ENCODE results near the gene PSMA3. TPM values are rescaled to one million over a fixed set of nuclear protein-coding genes. Genes with fewer than 3 reads are reported as not detected.

PSMA3 gene
- total RNA-seq, 6 donors from 2014 or later = 49.2 to 164 (median 153) TPM

DNA sequence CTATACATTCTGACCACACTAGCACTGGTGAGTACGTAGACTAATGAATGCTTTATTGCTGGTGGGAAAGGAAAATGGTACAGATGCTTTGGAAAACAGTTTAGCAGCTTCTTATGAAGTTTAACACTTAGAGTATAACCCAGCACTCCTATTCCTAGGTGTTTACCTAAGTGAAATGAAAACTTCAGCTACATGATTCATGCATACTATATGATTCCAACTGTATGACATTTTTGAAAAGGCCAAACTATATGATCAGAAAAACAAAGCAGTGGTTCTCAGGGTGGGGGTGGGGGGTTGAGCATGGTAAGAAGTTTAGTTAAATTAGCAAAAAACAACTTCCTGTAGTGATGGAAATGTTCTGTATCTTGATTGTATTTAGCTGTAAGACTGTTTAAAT, 31.6 kb downstream of the PSMA3 start:
- Histone ChIP-seq H3K4me3 (no peak overlapping the region), H3K27me3 (no peaks in the 10 kb centered on the region), H3K4me1 (peaks cover 29 to 48% (median 40%) of the 10 kb centered on the region in 4 donors), H3K27ac (no peak overlapping the region), H3K9me3 (no peaks in the 10 kb centered on the region), H3K36me3 (peaks cover 8 to 73% (median 26%) of the 10 kb centered on the region in 4 donors)
- 85 to 88% methylated on average over 1 of the region's 1 CpG for WGBS, 2 donors
- TF ChIP-seq POLR2AphosphoS5 (IDR thresholded peaks at IDR 0.05) = no peak
- ATAC-seq (ENCODE audit: low FRiP score in 2 of 2) (no peak), DNase-seq (no peak)

DNA sequence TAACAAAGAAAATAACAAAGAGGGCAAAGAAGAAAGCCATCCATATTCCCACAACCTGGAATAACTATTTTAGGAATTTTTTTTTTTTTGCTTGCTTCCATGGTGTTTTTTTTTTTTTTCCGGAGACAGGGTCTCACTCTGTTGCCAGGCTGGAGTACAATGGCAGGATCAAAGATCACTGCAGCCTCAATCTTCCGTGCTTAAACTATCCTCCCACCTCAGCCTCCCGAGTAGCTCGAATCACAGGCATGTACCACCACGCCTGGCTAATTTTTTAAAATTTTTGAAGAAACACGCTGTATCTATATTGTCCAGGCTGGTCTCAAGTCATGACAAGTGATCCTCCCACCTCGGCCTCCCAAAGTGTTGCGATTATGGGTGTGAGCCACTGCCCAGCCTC, 33.5 kb downstream of the PSMA3 start:
- 94 to 96% methylated on average over 8 of the region's 8 CpGs for WGBS, 2 donors
- no peak for TF ChIP-seq POLR2A (IDR thresholded peaks at IDR 0.05)
- TF ChIP-seq, protein P1, sequence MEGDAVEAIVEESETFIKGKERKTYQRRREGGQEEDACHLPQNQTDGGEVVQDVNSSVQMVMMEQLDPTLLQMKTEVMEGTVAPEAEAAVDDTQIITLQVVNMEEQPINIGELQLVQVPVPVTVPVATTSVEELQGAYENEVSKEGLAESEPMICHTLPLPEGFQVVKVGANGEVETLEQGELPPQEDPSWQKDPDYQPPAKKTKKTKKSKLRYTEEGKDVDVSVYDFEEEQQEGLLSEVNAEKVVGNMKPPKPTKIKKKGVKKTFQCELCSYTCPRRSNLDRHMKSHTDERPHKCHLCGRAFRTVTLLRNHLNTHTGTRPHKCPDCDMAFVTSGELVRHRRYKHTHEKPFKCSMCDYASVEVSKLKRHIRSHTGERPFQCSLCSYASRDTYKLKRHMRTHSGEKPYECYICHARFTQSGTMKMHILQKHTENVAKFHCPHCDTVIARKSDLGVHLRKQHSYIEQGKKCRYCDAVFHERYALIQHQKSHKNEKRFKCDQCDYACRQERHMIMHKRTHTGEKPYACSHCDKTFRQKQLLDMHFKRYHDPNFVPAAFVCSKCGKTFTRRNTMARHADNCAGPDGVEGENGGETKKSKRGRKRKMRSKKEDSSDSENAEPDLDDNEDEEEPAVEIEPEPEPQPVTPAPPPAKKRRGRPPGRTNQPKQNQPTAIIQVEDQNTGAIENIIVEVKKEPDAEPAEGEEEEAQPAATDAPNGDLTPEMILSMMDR (IDR thresholded peaks at IDR 0.05) = no peak
- no peak for TF ChIP-seq POLR2AphosphoS5 (IDR thresholded peaks at IDR 0.05)
- no peak for TF ChIP-seq EP300 (IDR thresholded peaks at IDR 0.05)
- ATAC-seq (ENCODE audit: low FRiP score in 2 of 2) = no peak
- no peaks in the 10 kb centered on the region for H3K27me3 ChIP-seq
- H3K27ac ChIP-seq = no peak overlapping the region
- peaks cover 8 to 63% (median 21%) of the 10 kb centered on the region in 4 donors for H3K36me3 ChIP-seq
- no peak overlapping the region for H3K4me3 ChIP-seq
- peaks cover 36 to 49% (median 39%) of the 10 kb centered on the region in 4 donors for H3K4me1 ChIP-seq
- no peaks in the 10 kb centered on the region for H3K9me3 ChIP-seq
- no peak for DNase-seq

DNA sequence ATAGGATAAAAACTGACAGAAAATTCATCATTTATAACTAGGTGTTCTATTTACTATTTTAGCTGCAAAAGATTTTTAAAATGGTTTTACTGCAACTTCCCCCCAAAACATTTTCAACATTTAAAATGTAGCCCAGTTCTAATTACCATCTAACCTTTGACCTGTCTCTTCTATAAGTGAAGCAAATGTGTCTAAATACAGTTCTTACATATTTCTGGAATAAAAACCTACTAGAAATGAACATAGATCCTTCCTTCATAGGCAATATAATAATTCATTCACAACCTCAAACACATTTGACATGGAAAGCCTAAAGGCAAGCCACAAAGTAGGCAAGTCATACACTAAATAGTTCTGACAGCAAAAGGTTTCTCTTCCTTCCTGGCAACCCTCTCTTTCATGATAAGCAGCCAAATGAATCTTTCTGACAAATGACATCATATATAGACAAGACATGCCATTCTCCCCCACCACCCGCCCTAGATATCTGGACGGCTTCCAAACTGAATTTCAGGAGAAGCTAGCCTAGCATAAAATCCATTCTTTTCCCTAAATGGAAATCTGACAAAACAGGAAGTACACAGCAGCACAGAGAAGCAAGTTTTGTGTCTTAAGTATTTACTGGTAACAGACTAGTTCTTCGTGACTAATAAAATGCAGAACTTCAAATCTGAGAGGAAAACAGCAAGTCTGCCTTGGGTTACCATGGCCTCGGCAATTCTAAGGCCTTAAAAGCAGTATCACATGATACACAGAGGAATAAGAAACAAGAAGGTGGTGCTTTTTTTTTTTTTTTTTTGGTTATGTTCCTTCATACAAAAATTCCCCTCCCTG, 36.5 kb downstream of the PSMA3 start:
- DNase-seq (no peak), ATAC-seq (ENCODE audit: low FRiP score in 2 of 2) (peak; percentile 81 to 91)
- 6 to 8% methylated on average over 4 of the region's 4 CpGs for WGBS, 2 donors
- Histone ChIP-seq H3K27me3 (no peaks in the 10 kb centered on the region), H3K4me1 (peaks cover 32 to 44% (median 38%) of the 10 kb centered on the region in 4 donors), H3K27ac (peak overlapping the region; percentile 68 to 80 (median 74)), H3K9me3 (no peaks in the 10 kb centered on the region), H3K4me3 (no peak overlapping the region), H3K36me3 (peaks cover 8 to 69% (median 30%) of the 10 kb centered on the region in 4 donors)
- TF ChIP-seq POLR2AphosphoS5 (IDR thresholded peaks at IDR 0.05) (peak in 1 of 2 donors; percentile 16), EP300 (IDR thresholded peaks at IDR 0.05) (no peak)
- TF ChIP-seq, protein P1 (IDR thresholded peaks at IDR 0.05) = no peak

DNA sequence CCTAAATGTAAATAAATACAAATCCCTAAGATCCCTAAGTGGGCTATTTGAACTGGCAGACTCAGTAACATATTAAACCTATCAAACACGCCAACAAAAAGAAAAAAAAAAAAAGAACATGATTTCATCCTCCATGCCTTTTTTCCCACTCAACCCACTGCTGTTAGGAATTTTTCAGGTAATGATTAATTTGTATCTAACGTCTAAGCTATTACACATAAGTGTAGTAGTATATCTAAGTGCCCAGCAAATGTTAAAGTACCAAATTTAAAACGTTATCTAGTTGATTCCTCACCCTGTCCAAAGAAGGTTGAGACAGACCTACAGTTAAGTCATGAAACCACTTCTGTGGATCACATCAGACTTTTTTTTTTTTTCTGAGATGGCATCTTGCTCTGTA, 37.3 kb downstream of the PSMA3 start:
- Histone ChIP-seq H3K27me3 (no peaks in the 10 kb centered on the region), H3K4me3 (no peak overlapping the region), H3K36me3 (peaks cover 8 to 72% (median 36%) of the 10 kb centered on the region in 4 donors), H3K9me3 (no peaks in the 10 kb centered on the region), H3K4me1 (peaks cover 27 to 41% (median 32%) of the 10 kb centered on the region in 4 donors), H3K27ac (peak overlapping the region; percentile 68 to 80 (median 74))
- DNase-seq (no peak), ATAC-seq (ENCODE audit: low FRiP score in 2 of 2) (no peak)
- TF ChIP-seq POLR2A (IDR thresholded peaks at IDR 0.05) (no peak), POLR2AphosphoS5 (IDR thresholded peaks at IDR 0.05) (no peak), EP300 (IDR thresholded peaks at IDR 0.05) (no peak)
- TF ChIP-seq, protein P1 (IDR thresholded peaks at IDR 0.05) = no peak
- WGBS, 2 donors = 52 to 54% methylated on average over 3 of the region's 3 CpGs

DNA sequence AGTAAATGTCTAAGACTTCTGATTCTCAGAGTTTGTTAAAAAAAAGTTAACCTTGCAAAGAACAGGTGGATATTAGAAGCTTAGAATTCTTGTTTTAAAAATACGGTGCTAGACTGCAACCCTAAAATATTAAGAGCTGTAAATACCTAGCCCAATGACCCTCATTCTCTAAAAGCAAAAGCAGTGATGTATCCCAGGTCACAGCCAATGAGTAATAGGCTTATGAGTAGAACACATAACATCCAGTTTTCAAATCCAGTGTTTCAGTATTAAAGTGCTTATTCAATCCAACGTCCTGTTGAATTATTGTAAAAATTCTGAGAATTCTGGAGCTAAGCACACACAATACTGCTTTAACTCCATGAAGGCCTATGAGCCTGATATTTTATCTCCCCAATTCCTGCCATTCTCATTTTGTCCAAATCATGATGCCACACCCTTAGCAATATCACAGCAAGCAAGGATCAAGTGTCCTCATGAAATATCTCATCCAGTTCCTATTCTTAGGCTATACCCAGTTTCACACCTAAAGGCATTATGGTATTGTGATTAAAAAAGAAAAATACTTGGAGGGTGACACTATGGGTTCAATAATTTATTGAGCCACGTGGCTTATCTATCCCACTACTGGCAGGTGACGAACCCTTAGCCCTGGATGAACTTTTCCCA, 38.4 kb downstream of the PSMA3 start:
- TF ChIP-seq EP300 (IDR thresholded peaks at IDR 0.05) (no peak), POLR2AphosphoS5 (IDR thresholded peaks at IDR 0.05) (no peak), POLR2A (IDR thresholded peaks at IDR 0.05) (no peak)
- TF ChIP-seq, protein P1 (IDR thresholded peaks at IDR 0.05) = no peak
- ATAC-seq (ENCODE audit: low FRiP score in 2 of 2) (no peak), DNase-seq (no peak)
- Histone ChIP-seq H3K36me3 (peaks cover 8 to 72% (median 32%) of the 10 kb centered on the region in 4 donors), H3K27me3 (no peaks in the 10 kb centered on the region), H3K4me3 (no peak overlapping the region), H3K4me1 (peaks cover 27 to 50% (median 32%) of the 10 kb centered on the region in 4 donors), H3K9me3 (no peaks in the 10 kb centered on the region), H3K27ac (peak overlapping the region in 3 of 4 donors; percentile 4 to 77 (median 28))
- WGBS, 2 donors = 71 to 74% methylated on average over 4 of the region's 4 CpGs

All from upper lobe of left lung (tissue), 6 donors.